NCI-H1436 treated with DMSO at 0.1 percent for 48 hours (cell line): Measurements from ENCODE around the gene G6PC2.
A peak's percentile ranks its signal among the peaks of the same experiment; 100 is the strongest.
"Not testable (repeated sequence)": the region's sequence is repeated elsewhere in the genome, so short reads cannot be mapped to it uniquely, and the experiment has no call there.

Experiments
- DNase-seq: peaks from one replicate; lab custom pipeline; 2025; lab: John Stamatoyannopoulos, UW

Gene G6PC2

GRCh38 chr2:168901003-168901402 is at the start of gene G6PC2:
G6PC2 (plus strand) TSS chr2:168901291; CDS start chr2:168901332, 41 bp downstream.
- no peak for DNase-seq

- DNase-seq: peak; percentile 37
Measured at GRCh38 chr2:168851674-168852320, 49.3 kb upstream of the G6PC2 start.

- no peak for DNase-seq
Measured at GRCh38 chr2:168852481-168852880, 48.6 kb upstream of the G6PC2 start.

GRCh38 chr2:168853471-168853870 is 47.6 kb upstream of the G6PC2 start:
- no peak for DNase-seq

- DNase-seq: no peak
Measured at GRCh38 chr2:168854651-168855050, 46.4 kb upstream of the G6PC2 start.

- no peak for DNase-seq
Measured at GRCh38 chr2:168855601-168856000, 45.5 kb upstream of the G6PC2 start.

- DNase-seq: no peak
Measured at GRCh38 chr2:168858146-168858545, 42.9 kb upstream of the G6PC2 start.

- not testable (repeated sequence) for DNase-seq
Measured at GRCh38 chr2:168867164-168867563, 33.9 kb upstream of the G6PC2 start.

GRCh38 chr2:168870369-168870768 is 30.7 kb upstream of the G6PC2 start:
- not testable (repeated sequence) for DNase-seq

- DNase-seq: not testable (repeated sequence)
Measured at GRCh38 chr2:168870824-168871223, 30.3 kb upstream of the G6PC2 start.

- no peak for DNase-seq
Measured at GRCh38 chr2:168874368-168875054, 26.6 kb upstream of the G6PC2 start.

- not testable (repeated sequence) for DNase-seq
Measured at GRCh38 chr2:168882163-168882562, 18.9 kb upstream of the G6PC2 start.

GRCh38 chr2:168884975-168885374 is 16.1 kb upstream of the G6PC2 start:
- no peak for DNase-seq

- DNase-seq: no peak
Measured at GRCh38 chr2:168889635-168890005, 11.5 kb upstream of the G6PC2 start.

- DNase-seq: peak; percentile 78
Measured at GRCh38 chr2:168890006-168890782, 10.9 kb upstream of the G6PC2 start, which contains the start of gene SPC25. SPC25 (minus strand) TSS chr2:168890430; CDS start chr2:168889519, 911 bp downstream.

GRCh38 chr2:168892327-168892726 is 8.8 kb upstream of the G6PC2 start:
- DNase-seq: no peak

GRCh38 chr2:168894101-168894500 is 7.0 kb upstream of the G6PC2 start:
- DNase-seq: no peak

- DNase-seq: no peak
Measured at GRCh38 chr2:168894720-168895119, 6.4 kb upstream of the G6PC2 start.

- no peak for DNase-seq
Measured at GRCh38 chr2:168895771-168896170, 5.3 kb upstream of the G6PC2 start.

- no peak for DNase-seq
Measured at GRCh38 chr2:168896783-168897182, 4.3 kb upstream of the G6PC2 start.

GRCh38 chr2:168897449-168897848 is 3.6 kb upstream of the G6PC2 start:
- DNase-seq: no peak

GRCh38 chr2:168903888-168904287 is 2.8 kb downstream of the G6PC2 start:
- no peak for DNase-seq

GRCh38 chr2:168904358-168904757 is 3.3 kb downstream of the G6PC2 start:
- no peak for DNase-seq
